HG03103 (cell line): ENCODE data around the gene CXCR4.
"Not testable (repeated sequence)": the region's sequence is repeated elsewhere in the genome, so short reads cannot be mapped to it uniquely, and the experiment has no call there.

Experiments
- ATAC-seq: cut with Tn5 transposase; IDR thresholded peaks from one replicate; pipeline ENCODE4 v1.9.1; 2021; ENCODE audit warnings: low read depth; ENCODE audit not compliant: unreplicated experiment

The CXCR4 gene

DNA sequence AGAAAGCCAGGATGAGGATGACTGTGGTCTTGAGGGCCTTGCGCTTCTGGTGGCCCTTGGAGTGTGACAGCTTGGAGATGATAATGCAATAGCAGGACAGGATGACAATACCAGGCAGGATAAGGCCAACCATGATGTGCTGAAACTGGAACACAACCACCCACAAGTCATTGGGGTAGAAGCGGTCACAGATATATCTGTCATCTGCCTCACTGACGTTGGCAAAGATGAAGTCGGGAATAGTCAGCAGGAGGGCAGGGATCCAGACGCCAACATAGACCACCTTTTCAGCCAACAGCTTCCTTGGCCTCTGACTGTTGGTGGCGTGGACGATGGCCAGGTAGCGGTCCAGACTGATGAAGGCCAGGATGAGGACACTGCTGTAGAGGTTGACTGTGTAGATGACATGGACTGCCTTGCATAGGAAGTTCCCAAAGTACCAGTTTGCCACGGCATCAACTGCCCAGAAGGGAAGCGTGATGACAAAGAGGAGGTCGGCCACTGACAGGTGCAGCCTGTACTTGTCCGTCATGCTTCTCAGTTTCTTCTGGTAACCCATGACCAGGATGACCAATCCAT lies 2.7 kb downstream of the CXCR4 start:
- ATAC-seq: no peak

DNA sequence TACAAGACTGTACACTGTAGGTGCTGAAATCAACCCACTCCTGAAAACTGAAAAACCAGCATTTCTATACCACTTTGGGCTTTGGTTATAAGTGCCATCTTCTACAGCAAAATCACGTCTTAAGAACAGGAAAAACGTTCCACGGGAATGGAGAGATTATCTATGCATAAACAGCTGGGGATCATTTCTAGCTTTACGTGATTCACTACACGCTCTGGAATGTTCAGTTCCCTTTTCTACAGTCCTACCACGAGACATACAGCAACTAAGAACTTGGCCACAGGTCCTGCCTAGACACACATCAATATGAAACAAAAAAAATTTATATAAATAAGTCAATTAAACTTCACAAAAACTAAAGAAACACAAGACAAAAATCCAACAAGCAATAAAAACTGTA lies 3.6 kb downstream of the CXCR4 start:
- ATAC-seq: no peak

DNA sequence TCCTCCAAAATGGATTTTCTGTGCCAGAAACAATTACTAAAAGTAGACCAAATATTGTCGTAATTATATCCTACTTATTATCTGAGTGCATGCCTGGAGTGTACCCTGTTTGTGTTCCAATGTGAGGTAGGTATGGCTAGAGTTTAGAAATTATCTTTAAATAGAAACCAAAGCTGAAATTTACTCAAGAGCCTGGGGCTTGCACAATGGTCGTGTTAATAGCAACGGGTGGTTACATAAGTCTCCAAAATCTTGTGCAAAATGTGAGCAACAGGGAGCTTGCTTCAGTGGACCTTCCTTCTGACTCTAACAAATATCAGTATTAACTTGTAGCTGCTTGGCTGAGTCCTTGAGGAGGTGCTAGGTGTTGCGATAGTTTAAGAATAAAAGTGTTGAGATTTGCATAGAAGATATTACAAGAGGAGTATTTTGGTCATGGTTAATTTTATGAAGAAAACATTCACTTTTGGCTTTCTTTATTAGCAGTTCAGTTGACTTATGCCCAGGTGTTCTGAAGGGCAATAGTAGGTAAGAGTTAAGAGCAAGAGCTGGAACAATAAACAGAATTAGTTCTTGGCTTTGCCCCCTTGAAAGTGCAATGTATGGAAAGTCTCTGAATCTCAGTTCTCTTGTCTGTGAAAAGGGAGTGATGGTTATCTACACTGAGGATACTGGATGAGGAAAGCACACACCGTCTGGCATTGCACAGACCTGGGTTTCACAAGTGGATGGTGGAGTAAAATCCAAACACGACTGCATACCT lies 4.6 kb downstream of the CXCR4 start:
- no peak for ATAC-seq

DNA sequence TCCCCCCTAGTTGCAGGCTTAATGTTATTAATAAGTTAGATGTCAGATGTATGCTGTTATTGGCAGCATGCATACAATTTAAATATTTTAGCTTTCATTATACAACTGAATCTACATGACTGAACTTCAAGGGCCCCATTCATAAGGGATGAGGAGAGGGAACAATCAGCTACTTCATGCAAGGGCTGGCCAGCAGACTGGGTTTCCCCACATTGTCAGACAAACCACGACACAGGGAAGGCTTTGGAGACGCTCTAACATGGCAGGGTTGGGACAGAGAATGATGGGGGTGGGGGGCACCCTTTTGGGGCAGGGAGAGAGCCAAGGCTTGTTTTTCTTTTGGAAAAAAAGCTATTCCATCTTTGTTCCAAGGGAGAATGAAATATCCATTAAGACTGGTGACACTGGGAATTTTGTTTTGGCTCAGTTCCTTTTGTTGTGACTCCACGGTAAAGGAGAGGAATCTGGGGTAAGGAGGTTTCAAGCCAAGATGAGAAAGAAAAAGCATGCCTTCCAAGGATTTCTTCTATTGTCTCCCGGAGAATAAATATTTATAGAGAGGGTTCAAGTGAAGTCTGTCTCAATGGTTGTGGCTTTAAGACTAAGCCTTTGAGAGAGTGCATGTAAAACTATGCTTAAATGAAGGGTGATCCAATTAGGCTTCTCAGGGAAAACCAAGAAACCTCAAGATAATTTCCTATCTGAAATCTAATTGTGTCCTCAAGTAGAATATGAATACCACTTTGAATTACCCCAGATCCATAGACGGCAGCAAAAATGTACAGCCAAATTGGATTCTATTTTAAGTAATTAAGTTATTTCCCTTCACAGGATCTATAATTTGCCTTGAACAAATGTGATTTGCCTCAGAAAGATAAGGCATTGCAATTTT lies 5.4 kb downstream of the CXCR4 start:
- no peak for ATAC-seq

DNA sequence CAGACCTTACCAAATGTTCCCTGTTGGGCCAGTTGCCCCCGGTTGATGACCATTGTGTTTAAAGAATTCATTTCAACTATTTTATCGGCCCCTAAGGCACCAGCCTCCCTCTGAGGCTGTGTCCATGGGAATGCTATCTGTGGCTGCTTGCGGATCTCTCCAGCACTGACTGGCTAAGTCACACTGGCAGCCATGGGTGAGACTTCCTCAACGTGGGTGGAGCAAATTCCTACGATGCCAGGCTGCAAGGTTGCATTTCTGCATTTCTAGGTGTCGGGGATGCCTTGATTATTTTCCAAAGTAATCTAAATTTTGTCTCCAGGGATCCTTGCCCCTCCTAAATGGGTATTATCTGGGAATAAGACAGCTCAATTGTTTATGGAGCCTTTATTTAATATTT lies 6.2 kb downstream of the CXCR4 start:
- no peak for ATAC-seq

DNA sequence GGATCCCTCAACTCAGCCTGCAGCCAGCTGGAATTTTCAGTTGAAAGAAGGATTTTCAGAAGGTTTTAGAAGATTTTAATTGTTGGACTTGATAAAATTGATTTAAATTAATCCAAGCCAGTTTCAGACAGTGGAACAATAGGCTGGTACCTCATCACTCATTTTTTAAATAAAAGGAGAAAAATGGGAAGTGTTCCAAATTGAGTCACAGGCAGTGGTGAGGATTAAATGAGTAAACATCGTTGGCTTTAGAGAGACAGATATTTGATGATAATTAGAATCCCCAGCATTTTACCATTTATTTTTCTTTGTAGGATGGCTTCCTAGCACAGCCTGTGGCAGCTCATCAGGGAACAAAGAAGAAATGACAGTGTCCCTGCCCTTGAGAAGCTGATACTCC lies 7.4 kb downstream of the CXCR4 start:
- no peak for ATAC-seq

DNA sequence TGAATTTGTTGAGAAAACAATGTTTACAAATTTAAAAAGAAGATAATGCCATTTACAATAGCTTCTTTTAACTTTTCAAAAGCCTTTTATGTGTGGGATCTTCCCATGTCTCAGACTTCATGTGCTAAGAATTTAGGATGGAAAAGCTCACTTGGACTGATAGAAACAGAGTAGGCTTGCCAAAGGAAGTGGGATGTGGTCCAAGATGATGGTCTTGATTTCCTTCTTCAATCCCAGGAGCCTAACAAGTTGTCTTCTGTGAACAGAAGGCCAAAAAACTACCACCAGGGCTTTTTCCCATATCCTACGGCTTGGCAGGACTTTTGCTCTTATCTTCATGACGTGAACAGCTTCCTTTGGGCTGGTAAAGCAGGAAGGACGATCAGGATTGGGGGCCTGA lies 9.5 kb downstream of the CXCR4 start:
- no peak for ATAC-seq

DNA sequence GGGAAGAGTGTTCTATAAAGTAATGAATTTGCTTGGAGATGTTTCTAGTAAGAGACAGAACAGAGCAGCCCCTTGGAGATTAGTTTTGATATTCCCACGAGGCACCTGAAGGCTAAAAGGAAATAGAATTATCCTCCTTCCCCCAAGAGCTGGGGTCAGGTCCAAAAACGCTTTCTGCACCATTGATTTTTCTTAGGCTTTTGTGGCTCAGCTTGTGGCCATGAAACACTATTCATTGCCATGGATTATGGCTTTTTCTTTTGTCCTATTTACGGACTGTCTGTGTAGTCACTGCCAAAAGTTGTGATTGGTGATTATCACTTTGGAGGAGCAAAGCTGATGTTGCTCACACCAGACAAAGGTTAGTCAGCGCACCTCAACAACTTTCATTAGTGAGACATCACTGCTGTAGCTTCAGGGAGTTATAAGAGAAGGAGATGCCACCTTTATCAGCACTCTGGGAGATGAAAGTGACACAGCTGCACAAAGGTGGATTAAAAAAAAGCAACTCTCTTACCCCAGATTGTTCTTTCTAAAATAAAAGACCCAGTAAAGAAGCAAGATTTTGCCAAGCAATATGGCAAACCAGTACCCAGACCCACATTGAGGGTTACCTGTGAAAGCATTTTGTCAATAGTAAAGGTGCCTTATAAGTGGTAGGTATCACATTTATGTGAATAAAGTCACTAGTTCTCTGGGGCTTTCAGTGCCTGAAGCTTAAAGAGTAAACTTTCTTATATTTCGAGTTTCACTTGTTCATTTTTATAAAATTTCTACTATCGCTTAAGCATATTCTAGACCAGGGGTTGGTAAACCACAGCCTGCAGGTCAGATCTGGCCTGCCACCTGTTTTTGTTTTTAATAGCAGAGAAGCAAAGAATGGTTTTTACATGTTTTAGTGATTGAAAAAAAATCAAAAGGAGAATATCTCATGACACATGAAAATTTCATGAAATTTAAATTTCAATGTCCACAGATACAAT lies 10.6 kb downstream of the CXCR4 start:
- ATAC-seq: no peak

DNA sequence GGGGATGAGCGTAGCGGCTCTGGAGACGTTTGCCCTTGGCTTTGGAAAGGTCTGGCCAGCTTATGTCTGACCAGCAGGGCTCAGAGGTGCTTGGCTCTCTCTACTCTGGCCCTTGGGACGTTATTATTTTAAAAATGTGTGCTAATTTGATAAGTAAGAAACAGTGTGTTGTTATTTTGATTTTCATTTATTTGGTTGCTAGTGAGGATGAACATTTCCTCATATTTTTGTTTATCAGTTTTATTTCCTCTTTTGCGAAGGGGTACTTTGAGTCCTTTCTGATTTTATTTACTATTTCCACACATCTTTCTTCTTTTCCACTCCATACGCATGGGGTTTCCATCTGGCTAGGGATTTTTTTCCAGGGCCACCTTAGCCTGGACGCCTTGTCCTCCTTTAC lies 11.4 kb downstream of the CXCR4 start:
- no peak for ATAC-seq

DNA sequence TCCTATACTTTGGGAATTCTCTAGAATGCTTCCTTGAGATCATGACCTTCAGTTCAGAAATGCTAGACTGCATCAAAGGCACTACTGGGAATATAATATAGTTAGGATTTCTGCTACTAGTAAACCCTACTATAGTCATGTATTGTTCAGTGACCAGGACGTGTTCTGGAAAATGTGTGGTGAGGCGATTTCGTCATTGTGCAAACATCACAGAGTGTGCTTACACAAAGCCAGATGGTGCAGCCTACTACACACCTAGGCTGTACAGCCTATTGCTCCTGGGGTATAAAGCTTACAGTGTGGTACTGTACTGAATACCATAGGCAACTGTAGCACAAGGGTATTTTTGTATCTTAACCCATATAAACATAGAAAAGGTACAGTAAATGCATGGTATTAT lies 13.0 kb downstream of the CXCR4 start:
- no peak for ATAC-seq

DNA sequence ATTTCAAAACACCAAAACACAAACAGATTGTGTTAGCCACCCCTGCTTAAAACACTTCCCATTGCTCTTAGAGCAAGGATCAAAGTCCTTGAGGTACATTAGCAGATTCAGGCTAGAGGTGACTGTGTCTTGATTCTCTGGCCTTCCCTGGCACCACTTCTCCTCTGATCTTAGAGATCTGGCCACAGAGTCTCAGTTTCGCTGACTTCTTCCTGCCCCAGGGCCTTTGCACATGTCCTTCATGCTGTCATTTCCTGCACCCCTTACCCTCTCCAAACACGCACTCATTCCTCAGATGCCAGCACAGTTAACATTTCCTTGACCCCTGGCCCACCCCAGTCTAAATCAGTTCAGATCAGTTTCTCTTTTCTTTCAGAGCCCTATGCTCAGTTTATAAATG lies 16.9 kb downstream of the CXCR4 start:
- ATAC-seq: no peak

DNA sequence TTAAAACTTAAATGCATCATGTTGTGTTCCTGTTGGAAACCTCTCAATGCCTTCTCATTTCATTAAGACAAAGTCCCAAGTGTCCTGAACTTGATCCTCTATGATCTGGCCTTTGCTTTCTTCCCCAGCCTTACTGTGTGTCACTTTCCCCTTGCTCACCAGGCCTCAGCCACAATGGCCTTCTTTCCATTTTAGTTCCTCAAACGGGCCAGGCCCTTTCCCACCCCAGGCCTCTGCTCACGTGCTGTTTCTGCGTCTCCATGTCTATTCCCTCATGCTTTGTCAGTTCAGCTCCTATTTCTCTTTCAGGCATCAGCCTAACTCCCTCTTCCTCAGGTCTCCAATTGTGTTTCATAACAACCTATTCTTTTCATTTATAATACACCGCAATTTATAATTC lies 19.5 kb downstream of the CXCR4 start:
- ATAC-seq: no peak

DNA sequence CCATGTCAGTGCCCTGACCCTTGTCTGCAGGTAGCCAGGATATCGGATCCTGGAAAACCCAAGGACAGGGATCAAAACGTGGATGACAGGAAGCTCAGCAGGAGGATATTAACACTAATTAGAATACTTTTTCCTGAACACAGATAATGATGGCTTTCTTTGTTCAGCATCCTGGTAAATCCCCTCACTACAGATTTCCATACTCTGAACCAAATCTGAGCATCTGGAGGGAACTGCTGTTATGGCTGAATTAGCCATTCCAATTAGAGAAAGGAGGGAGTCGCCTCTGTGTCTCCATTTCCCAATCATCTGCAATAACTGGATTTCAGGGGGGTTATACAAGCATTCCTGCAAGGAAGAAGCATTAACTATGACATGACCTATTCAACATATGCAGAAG lies 24.4 kb downstream of the CXCR4 start:
- no peak for ATAC-seq

DNA sequence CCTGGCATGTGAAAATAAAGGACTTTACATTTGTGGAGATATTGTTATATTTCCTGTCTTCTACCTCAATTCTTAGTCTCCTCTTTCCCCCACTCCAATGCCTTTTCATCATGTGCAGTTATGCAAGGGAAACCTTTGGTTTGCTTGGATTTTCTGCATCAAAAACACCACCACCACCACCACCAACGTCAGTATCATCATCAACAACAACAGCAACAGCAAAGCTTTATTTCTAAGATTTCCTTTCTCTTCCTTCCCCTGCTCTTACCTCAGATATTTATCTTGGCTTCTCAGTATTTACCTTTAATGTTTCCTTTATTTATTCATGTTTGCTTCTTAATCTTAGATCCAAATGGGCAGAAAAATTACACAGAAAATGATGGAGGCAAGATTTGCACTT lies 26.1 kb downstream of the CXCR4 start:
- ATAC-seq: no peak

DNA sequence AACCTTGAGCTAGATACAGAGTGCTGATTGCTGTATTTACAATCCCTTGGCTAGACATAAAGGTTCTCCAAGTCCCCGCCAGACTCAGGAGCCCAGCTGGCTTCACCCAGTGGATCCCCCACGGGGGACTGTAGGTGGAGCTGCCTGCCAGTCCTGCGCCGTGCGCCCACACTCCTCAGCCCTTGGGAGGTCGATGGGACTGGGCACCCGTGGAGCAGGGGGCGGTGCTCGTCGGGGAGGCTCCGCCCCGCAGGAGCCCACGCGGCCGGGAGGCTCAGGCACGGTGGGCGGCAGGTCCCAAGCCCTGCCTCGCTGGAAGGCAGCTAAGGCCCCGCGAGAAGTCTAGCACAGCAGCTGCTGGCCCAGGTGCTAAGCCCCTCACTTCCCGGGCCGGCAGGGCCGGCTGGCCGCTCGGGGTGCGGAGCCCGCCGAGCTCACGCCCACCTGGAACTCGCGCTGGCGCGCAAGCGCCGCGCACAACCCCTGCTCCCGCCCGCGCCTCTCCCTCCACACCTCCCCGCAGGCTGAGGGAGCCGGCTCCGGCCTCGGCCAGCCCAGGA lies 30.0 kb downstream of the CXCR4 start:
- not testable (repeated sequence) for ATAC-seq

DNA sequence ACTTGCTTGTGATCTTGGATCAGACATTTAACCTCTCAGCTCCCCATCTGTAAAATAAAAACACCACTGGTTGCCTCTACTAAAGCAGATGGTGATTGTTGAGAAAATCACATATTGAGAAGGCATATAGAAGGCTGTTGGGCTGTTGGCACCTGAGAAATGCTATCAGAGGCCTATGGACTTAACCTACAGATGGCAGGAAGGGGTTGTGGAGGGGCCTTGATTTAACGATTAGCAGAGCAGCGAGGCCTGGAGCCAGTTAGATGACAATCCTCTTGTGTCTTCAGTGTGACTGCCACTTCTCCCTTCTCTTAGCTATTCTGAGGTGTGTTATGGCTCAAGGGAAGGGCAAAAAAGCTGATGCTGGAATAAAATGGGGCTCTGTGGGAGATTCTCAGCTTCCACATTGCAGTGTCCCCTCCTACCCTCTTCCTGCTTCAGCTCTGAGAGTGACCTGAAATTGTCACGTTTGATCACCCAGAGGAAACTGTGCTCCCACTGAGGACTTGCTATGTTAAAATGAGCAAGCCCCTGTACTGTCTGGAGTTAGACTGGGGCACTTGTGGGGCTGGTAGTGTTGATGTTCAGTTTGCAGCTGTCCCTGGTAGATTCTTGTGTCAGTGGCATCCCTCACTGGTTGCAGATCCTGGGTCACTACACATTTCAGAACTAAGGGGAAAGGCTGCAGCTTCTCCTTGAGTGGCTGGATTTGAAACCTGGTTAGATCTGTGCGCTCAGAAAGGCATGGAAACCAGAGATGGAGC lies 31.5 kb downstream of the CXCR4 start:
- no peak for ATAC-seq

DNA sequence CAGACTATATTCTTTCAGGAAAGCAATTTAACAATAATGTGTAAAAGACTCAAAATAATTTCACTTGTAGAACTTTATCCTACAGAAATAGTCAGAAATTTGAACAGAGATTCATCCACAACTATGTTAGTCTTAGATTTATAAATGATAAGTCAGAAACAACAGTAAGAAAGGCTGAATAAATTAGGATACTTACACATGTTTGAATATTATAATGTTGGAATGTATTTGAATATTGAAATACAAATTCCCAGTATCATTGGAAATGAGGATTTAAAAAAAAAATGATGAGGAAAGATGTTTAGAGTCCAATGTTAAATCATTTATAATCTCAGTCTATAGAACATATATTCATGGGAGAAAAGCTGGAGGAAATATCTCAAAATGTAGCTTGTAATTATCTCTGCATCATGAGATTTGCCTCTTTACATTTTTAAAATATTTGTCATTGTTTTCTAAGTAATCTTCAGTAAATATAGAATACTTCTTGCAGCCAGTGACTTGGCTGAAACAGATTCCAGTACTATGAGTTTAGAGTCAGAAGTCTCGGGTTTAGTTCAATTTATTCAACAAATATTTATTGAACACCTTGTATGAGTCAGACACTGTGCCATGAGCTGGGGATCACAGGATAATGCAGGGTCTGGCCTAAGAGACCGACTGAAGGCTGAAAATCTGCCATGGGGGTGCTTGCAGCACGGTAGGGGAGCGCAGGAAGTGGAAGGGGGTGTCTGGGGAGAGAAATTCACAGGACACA lies 32.3 kb downstream of the CXCR4 start:
- no peak for ATAC-seq

DNA sequence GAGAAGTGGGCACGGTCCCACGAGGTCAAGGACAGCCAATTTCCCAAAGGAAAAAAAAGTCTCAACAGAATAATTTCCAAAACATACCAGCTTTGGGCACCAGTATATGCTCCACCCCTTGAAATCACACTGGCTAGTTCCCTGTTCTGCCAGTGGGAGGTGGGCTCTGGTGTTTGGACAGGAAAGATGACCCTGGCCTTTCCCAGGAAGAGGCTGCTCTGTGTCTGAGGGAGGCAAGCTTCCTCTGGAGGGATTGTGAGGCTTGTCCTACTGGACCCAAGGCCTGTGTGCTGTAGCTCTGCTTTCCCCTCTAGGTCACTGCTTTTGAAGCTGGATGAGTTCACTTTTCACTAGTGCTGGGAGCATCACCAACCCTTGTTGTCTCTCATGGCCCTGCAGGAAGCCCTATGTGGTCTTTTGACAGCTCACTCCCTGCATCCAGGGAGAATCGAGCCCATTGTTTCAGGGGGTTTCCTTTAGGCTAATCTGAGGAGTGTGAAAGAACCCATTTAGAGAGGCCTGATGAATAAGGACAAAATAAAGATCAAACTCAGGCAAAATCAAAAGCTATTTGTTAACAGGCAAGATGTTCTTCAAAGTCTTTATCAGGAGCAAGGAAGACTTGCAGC lies 36.3 kb downstream of the CXCR4 start:
- no peak for ATAC-seq
